ENCODE results near the gene LRRC7.

The LRRC7 gene

DNA sequence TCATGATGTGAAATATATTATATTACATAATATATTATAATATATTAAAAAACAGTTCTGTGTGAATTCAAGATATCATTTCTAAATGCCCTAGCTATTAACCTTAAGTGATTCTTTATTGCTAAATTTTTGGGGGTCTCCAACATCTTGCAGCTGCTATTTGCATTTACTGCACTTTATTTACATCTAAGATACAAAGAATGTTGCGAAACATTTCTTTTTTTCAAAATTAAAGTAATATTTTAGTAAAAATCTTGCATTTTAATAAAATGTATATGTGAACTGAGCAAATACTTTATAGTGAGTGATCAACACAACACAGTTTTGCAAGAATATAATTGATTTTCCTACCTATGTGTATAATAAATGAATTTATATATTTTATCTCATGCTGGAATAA lies 456.6 kb downstream of the LRRC7 start:
- no peak for DNase-seq (ENCODE audit: low spot score)
- Histone ChIP-seq H4K91ac (ENCODE audit: low read depth, low read length, poor library complexity) (no peak overlapping the region), H3K36me3 (replicated peaks in 1 of 2; ENCODE audit: control insufficient read depth in 2 of 2, insufficient read depth in 2 of 2, low read length in 2 of 2) (no peaks in the 10 kb centered on the region), H3K4ac (ENCODE audit: low read length) (no peak overlapping the region), H2BK12ac (ENCODE audit: low read length) (no peak overlapping the region), H3K18ac (ENCODE audit: low read length) (no peak overlapping the region), H2AFZ (ENCODE audit: low read length) (no peak overlapping the region), H3K79me1 (ENCODE audit: low read depth, low read length) (no peaks in the 10 kb centered on the region), H2BK15ac (ENCODE audit: low read length) (no peak overlapping the region), H4K8ac (ENCODE audit: low read depth, low read length) (no peak overlapping the region), H3K27me3 (ENCODE audit: control insufficient read depth in 3 of 3, insufficient read depth in 3 of 3, low read depth in 1 of 3, low read length in 3 of 3) (no peaks in the 10 kb centered on the region), H3K9me3 (replicated peaks in 1 of 2; ENCODE audit: control insufficient read depth in 2 of 2, insufficient read depth in 1 of 2, low read depth in 1 of 2, low read length in 2 of 2) (no peaks in the 10 kb centered on the region), H2AK5ac (ENCODE audit: low read depth, low read length) (no peak overlapping the region), H3K4me2 (ENCODE audit: insufficient read depth, low read length, poor library complexity, severe bottlenecking) (no peak overlapping the region), H3K4me3 (ENCODE audit: low read length in 2 of 2) (no peak overlapping the region), H3K23ac (ENCODE audit: low read depth, low read length, poor library complexity) (no peak overlapping the region), H3K14ac (ENCODE audit: low read length) (no peak overlapping the region), H2BK120ac (ENCODE audit: low read depth, low read length) (no peak overlapping the region), H3K9ac (ENCODE audit: low read depth, low read length, poor library complexity) (no peak overlapping the region), H3K4me1 (ENCODE audit: control insufficient read depth in 2 of 2, insufficient read depth in 1 of 2, low read depth in 1 of 2, low read length in 2 of 2) (no peaks in the 10 kb centered on the region), H2BK5ac (ENCODE audit: low read length) (no peak overlapping the region), H3K27ac (replicated peaks; ENCODE audit: low read length) (no peak overlapping the region)
- no CpG with 5 or more reads among the region's 1 CpG for WGBS, 2 donors (ENCODE audit: extremely low coverage in 2 of 2, insufficient read length in 2 of 2, insufficient replicate concordance in 1 of 2)

DNA sequence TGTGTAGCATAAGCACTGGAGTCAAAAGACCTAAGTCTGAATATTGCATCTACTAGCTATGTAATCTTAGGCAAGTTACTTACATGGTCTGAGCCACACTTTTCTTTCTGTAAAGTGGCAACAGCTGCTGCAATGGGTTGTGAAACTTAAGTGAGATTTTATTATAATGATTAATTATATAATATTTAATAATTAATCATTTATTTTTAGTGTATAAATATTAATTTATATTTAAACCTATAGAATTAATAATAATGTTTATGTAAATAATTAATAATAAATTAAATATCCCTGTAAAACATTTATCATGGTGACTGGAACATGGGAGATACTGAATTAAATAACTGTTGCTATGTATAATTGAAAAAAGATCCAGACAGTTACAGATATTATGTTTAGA lies 457.3 kb downstream of the LRRC7 start:
- no peak overlapping the region for H2BK15ac ChIP-seq (ENCODE audit: low read length)
- no peak overlapping the region for H2BK120ac ChIP-seq (ENCODE audit: low read depth, low read length)
- H3K9me3 ChIP-seq (replicated peaks in 1 of 2; ENCODE audit: control insufficient read depth in 2 of 2, insufficient read depth in 1 of 2, low read depth in 1 of 2, low read length in 2 of 2), result no peaks in the 10 kb centered on the region
- no peaks in the 10 kb centered on the region for H3K36me3 ChIP-seq (replicated peaks in 1 of 2; ENCODE audit: control insufficient read depth in 2 of 2, insufficient read depth in 2 of 2, low read length in 2 of 2)
- no peak overlapping the region for H3K23ac ChIP-seq (ENCODE audit: low read depth, low read length, poor library complexity)
- no peak overlapping the region for H2BK12ac ChIP-seq (ENCODE audit: low read length)
- no peak overlapping the region for H3K18ac ChIP-seq (ENCODE audit: low read length)
- H3K4me3 ChIP-seq (ENCODE audit: low read length in 2 of 2), result no peak overlapping the region
- H3K79me1 ChIP-seq (ENCODE audit: low read depth, low read length), result no peaks in the 10 kb centered on the region
- no peak overlapping the region for H3K4me2 ChIP-seq (ENCODE audit: insufficient read depth, low read length, poor library complexity, severe bottlenecking)
- H4K8ac ChIP-seq (ENCODE audit: low read depth, low read length), result no peak overlapping the region
- H3K4me1 ChIP-seq (ENCODE audit: control insufficient read depth in 2 of 2, insufficient read depth in 1 of 2, low read depth in 1 of 2, low read length in 2 of 2), result no peaks in the 10 kb centered on the region
- H3K14ac ChIP-seq (ENCODE audit: low read length), result no peak overlapping the region
- no peak overlapping the region for H3K27ac ChIP-seq (replicated peaks; ENCODE audit: low read length)
- no peak overlapping the region for H2BK5ac ChIP-seq (ENCODE audit: low read length)
- H3K9ac ChIP-seq (ENCODE audit: low read depth, low read length, poor library complexity), result no peak overlapping the region
- H2AK5ac ChIP-seq (ENCODE audit: low read depth, low read length), result no peak overlapping the region
- H3K4ac ChIP-seq (ENCODE audit: low read length), result no peak overlapping the region
- no peak for DNase-seq (ENCODE audit: low spot score)
- H4K91ac ChIP-seq (ENCODE audit: low read depth, low read length, poor library complexity), result no peak overlapping the region
- no peak overlapping the region for H2AFZ ChIP-seq (ENCODE audit: low read length)
- H3K27me3 ChIP-seq (ENCODE audit: control insufficient read depth in 3 of 3, insufficient read depth in 3 of 3, low read depth in 1 of 3, low read length in 3 of 3), result no peaks in the 10 kb centered on the region

DNA sequence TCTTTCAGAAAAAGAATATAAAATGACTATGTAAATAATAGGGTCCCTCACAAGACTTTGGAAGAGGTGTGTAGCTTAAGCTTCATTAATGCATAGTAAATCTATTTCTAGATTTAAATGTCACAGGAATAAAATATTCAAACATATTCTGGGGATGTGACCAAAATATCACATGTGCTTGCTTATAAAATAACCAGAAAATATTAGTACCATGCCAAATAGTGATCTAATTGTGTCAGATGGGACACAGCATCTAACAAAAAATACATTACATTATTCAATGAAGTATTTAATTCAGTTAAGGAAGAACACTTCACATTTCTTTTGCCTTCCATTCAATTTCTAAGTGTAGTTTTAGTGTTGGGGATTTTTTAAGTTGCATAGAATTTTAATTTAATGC lies 458.1 kb downstream of the LRRC7 start:
- H3K36me3 ChIP-seq (replicated peaks in 1 of 2; ENCODE audit: control insufficient read depth in 2 of 2, insufficient read depth in 2 of 2, low read length in 2 of 2), result no peaks in the 10 kb centered on the region
- H2BK5ac ChIP-seq (ENCODE audit: low read length), result no peak overlapping the region
- H2AFZ ChIP-seq (ENCODE audit: low read length), result no peak overlapping the region
- no peaks in the 10 kb centered on the region for H3K27me3 ChIP-seq (ENCODE audit: control insufficient read depth in 3 of 3, insufficient read depth in 3 of 3, low read depth in 1 of 3, low read length in 3 of 3)
- no peak overlapping the region for H3K4ac ChIP-seq (ENCODE audit: low read length)
- no peak overlapping the region for H3K4me3 ChIP-seq (ENCODE audit: low read length in 2 of 2)
- no peaks in the 10 kb centered on the region for H3K79me1 ChIP-seq (ENCODE audit: low read depth, low read length)
- no peak overlapping the region for H3K4me2 ChIP-seq (ENCODE audit: insufficient read depth, low read length, poor library complexity, severe bottlenecking)
- H3K14ac ChIP-seq (ENCODE audit: low read length), result no peak overlapping the region
- no peak overlapping the region for H2BK120ac ChIP-seq (ENCODE audit: low read depth, low read length)
- H3K23ac ChIP-seq (ENCODE audit: low read depth, low read length, poor library complexity), result no peak overlapping the region
- no peak overlapping the region for H3K9ac ChIP-seq (ENCODE audit: low read depth, low read length, poor library complexity)
- H3K18ac ChIP-seq (ENCODE audit: low read length), result no peak overlapping the region
- H2BK15ac ChIP-seq (ENCODE audit: low read length), result no peak overlapping the region
- H4K8ac ChIP-seq (ENCODE audit: low read depth, low read length), result no peak overlapping the region
- H2BK12ac ChIP-seq (ENCODE audit: low read length), result no peak overlapping the region
- H3K9me3 ChIP-seq (replicated peaks in 1 of 2; ENCODE audit: control insufficient read depth in 2 of 2, insufficient read depth in 1 of 2, low read depth in 1 of 2, low read length in 2 of 2), result no peaks in the 10 kb centered on the region
- H2AK5ac ChIP-seq (ENCODE audit: low read depth, low read length), result no peak overlapping the region
- no peaks in the 10 kb centered on the region for H3K4me1 ChIP-seq (ENCODE audit: control insufficient read depth in 2 of 2, insufficient read depth in 1 of 2, low read depth in 1 of 2, low read length in 2 of 2)
- H4K91ac ChIP-seq (ENCODE audit: low read depth, low read length, poor library complexity), result no peak overlapping the region
- DNase-seq (ENCODE audit: low spot score), result no peak
- H3K27ac ChIP-seq (replicated peaks; ENCODE audit: low read length), result no peak overlapping the region

DNA sequence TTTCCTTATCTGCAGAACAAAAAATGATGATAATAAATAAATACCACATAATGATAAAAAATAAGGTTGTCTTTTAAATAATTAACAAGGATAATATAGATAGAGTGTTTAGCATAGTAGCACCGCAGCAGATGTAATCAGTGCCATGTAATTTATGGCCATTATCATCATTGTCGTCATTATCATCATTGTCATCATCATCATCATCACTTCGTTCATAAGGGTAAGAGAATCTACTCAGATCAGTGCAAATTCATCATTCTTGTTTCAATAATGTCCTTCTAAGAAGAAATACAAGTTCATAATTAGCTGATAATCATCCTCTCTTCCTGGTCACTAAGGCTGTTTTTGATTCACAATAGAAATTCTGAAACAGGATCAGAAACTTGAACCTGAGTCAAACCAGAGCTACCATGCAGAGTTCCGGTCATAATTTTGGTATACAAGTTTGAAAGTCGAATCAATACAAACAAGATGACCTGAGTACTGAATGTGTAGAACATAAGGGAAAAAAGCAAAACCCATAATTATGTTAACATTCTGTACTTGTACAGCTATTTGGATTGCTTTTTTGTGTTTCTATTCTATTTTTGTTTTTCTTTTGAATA lies 465.6 kb downstream of the LRRC7 start:
- Histone ChIP-seq H3K4me2 (ENCODE audit: insufficient read depth, low read length, poor library complexity, severe bottlenecking) (no peak overlapping the region), H2AFZ (ENCODE audit: low read length) (no peak overlapping the region), H4K8ac (ENCODE audit: low read depth, low read length) (no peak overlapping the region), H4K91ac (ENCODE audit: low read depth, low read length, poor library complexity) (no peak overlapping the region), H3K4ac (ENCODE audit: low read length) (no peak overlapping the region), H2BK12ac (ENCODE audit: low read length) (no peak overlapping the region), H3K4me1 (ENCODE audit: control insufficient read depth in 2 of 2, insufficient read depth in 1 of 2, low read depth in 1 of 2, low read length in 2 of 2) (peaks cover 0 to 1% of the 10 kb centered on the region in 2 donors), H3K14ac (ENCODE audit: low read length) (no peak overlapping the region), H3K9me3 (replicated peaks in 1 of 2; ENCODE audit: control insufficient read depth in 2 of 2, insufficient read depth in 1 of 2, low read depth in 1 of 2, low read length in 2 of 2) (no peaks in the 10 kb centered on the region), H3K9ac (ENCODE audit: low read depth, low read length, poor library complexity) (no peak overlapping the region), H3K79me1 (ENCODE audit: low read depth, low read length) (no peaks in the 10 kb centered on the region), H3K18ac (ENCODE audit: low read length) (no peak overlapping the region), H3K23ac (ENCODE audit: low read depth, low read length, poor library complexity) (no peak overlapping the region), H3K36me3 (replicated peaks in 1 of 2; ENCODE audit: control insufficient read depth in 2 of 2, insufficient read depth in 2 of 2, low read length in 2 of 2) (no peaks in the 10 kb centered on the region), H2BK5ac (ENCODE audit: low read length) (no peak overlapping the region), H2BK120ac (ENCODE audit: low read depth, low read length) (no peak overlapping the region), H2BK15ac (ENCODE audit: low read length) (no peak overlapping the region), H3K4me3 (ENCODE audit: low read length in 2 of 2) (no peak overlapping the region), H3K27me3 (ENCODE audit: control insufficient read depth in 3 of 3, insufficient read depth in 3 of 3, low read depth in 1 of 3, low read length in 3 of 3) (no peaks in the 10 kb centered on the region), H2AK5ac (ENCODE audit: low read depth, low read length) (no peak overlapping the region), H3K27ac (replicated peaks; ENCODE audit: low read length) (no peak overlapping the region)
- no peak for DNase-seq (ENCODE audit: low spot score)
- no CpG with 5 or more reads among the region's 5 CpGs for WGBS, 2 donors (ENCODE audit: extremely low coverage in 2 of 2, insufficient read length in 2 of 2, insufficient replicate concordance in 1 of 2)

Measured in neuronal stem cell (in vitro differentiated cells).